Activated naive CD8-positive, alpha-beta T cell treated with anti-CD3 and anti-CD28 coated beads, Interleukin-2, amount 50 U/mL, for 24 hours (primary cell): ENCODE measurements around the gene RPL27.

Experiments used
- ATAC-seq: fragments of 150-1000 bp; cut with Tn5 transposase; one replicate; pipeline ENCODE4 v1.10.0; 2021
- DNase-seq: peaks from one replicate; pipeline ENCODE4 v3.0.0; 2021
- H3K27ac Mint-ChIP-seq: one replicate; pipeline ENCODE4 v1.8.0; 2021; ENCODE audit warnings: mild to moderate bottlenecking, mixed read lengths
- H3K27me3 Mint-ChIP-seq: one replicate; pipeline ENCODE4 v1.8.0; 2021; ENCODE audit warnings: mixed read lengths
- H3K36me3 Mint-ChIP-seq: one replicate; pipeline ENCODE4 v1.8.0; 2021; ENCODE audit warnings: low read depth, mixed read lengths
- H3K4me1 Mint-ChIP-seq: one replicate; pipeline ENCODE4 v1.8.0; 2021; ENCODE audit warnings: mixed read lengths
- H3K4me3 Mint-ChIP-seq: one replicate; pipeline ENCODE4 v1.8.0; 2021; ENCODE audit warnings: mild to moderate bottlenecking, moderate library complexity, mixed read lengths
- H3K9me3 Mint-ChIP-seq: one replicate; pipeline ENCODE4 v1.8.0; 2021; ENCODE audit warnings: mixed read lengths

Gene RPL27

GRCh38 chr17:43021741-43022512, 23.7 kb downstream of the RPL27 start, which contains the start of gene VAT1:
VAT1 (minus strand) TSS chr17:43022385; CDS start chr17:43022322, 63 bp downstream.
- ATAC-seq, result peak; percentile 63

GRCh38 chr17:43024407-43025289, 26.4 kb downstream of the RPL27 start, which contains the start of gene RND2:
RND2 (plus strand) TSS chr17:43025231; CDS start chr17:43025348, 117 bp downstream.
- peak; percentile 72 for ATAC-seq
- DNase-seq, result peak; percentile 80
- H3K4me1 Mint-ChIP-seq, result peaks cover 29% of the 10 kb centered on the region
- H3K27me3 Mint-ChIP-seq, result peaks cover 8% of the 10 kb centered on the region
- peak within 1 kb of the TSS; percentile 85 for H3K27ac Mint-ChIP-seq
- peak within 1 kb of the TSS; percentile 82 for H3K4me3 Mint-ChIP-seq
- H3K36me3 Mint-ChIP-seq, result no peaks in the 10 kb centered on the region
- no peaks in the 10 kb centered on the region for H3K9me3 Mint-ChIP-seq

More at GRCh38 chr17:43021741-43022512, 23.7 kb downstream of the RPL27 start, which contains the start of gene VAT1:
- Mint-ChIP-seq H3K4me1 (peaks cover 37% of the 10 kb centered on the region), H3K27ac (peak within 1 kb of the TSS; percentile 70), H3K4me3 (peak within 1 kb of the TSS; percentile 79), H3K36me3 (no peaks in the 10 kb centered on the region), H3K9me3 (no peaks in the 10 kb centered on the region), H3K27me3 (peaks cover 8% of the 10 kb centered on the region)
- DNase-seq, result peak; percentile 76

- H3K36me3 Mint-ChIP-seq, result no peaks in the 10 kb centered on the region
- ATAC-seq, result no peak
- no peaks in the 10 kb centered on the region for H3K9me3 Mint-ChIP-seq
- peak overlapping the region; percentile 46 for H3K4me3 Mint-ChIP-seq
- peaks cover 8% of the 10 kb centered on the region for H3K27me3 Mint-ChIP-seq
- H3K27ac Mint-ChIP-seq, result no peak overlapping the region
- no peak for DNase-seq
- peaks cover 25% of the 10 kb centered on the region for H3K4me1 Mint-ChIP-seq
Observed at GRCh38 chr17:43025290-43025657, 27.1 kb downstream of the RPL27 start.

GRCh38 chr17:43025766-43026537, 27.7 kb downstream of the RPL27 start:
- no peaks in the 10 kb centered on the region for H3K9me3 Mint-ChIP-seq
- peak overlapping the region; percentile 46 for H3K4me3 Mint-ChIP-seq
- no peak overlapping the region for H3K27ac Mint-ChIP-seq
- H3K4me1 Mint-ChIP-seq, result peaks cover 21% of the 10 kb centered on the region
- no peak for ATAC-seq
- peaks cover 8% of the 10 kb centered on the region for H3K27me3 Mint-ChIP-seq
- no peaks in the 10 kb centered on the region for H3K36me3 Mint-ChIP-seq
- DNase-seq, result no peak

GRCh38 chr17:43026595-43026994, 28.4 kb downstream of the RPL27 start:
- H3K4me3 Mint-ChIP-seq, result no peak overlapping the region
- peaks cover 8% of the 10 kb centered on the region for H3K27me3 Mint-ChIP-seq
- H3K27ac Mint-ChIP-seq, result no peak overlapping the region
- H3K4me1 Mint-ChIP-seq, result peaks cover 16% of the 10 kb centered on the region
- ATAC-seq (no peak), DNase-seq (no peak)
- no peaks in the 10 kb centered on the region for H3K9me3 Mint-ChIP-seq
- no peaks in the 10 kb centered on the region for H3K36me3 Mint-ChIP-seq

GRCh38 chr17:43027091-43028032, 29.1 kb downstream of the RPL27 start:
- DNase-seq (no peak), ATAC-seq (no peak)
- Mint-ChIP-seq H3K9me3 (no peaks in the 10 kb centered on the region), H3K4me3 (no peak overlapping the region), H3K36me3 (no peaks in the 10 kb centered on the region), H3K27ac (no peak overlapping the region), H3K4me1 (peaks cover 13% of the 10 kb centered on the region), H3K27me3 (peaks cover 8% of the 10 kb centered on the region)

GRCh38 chr17:43028221-43028861, 30.1 kb downstream of the RPL27 start:
- no peak for ATAC-seq
- Mint-ChIP-seq H3K4me1 (peaks cover 9% of the 10 kb centered on the region), H3K9me3 (no peaks in the 10 kb centered on the region), H3K27ac (no peak overlapping the region), H3K4me3 (no peak overlapping the region), H3K27me3 (peaks cover 8% of the 10 kb centered on the region), H3K36me3 (no peaks in the 10 kb centered on the region)
- no peak for DNase-seq

- DNase-seq (no peak), ATAC-seq (no peak)
- no peaks in the 10 kb centered on the region for H3K4me1 Mint-ChIP-seq
- peaks cover 2% of the 10 kb centered on the region for H3K27me3 Mint-ChIP-seq
- no peaks in the 10 kb centered on the region for H3K36me3 Mint-ChIP-seq
- no peak overlapping the region for H3K27ac Mint-ChIP-seq
- no peaks in the 10 kb centered on the region for H3K9me3 Mint-ChIP-seq
- H3K4me3 Mint-ChIP-seq, result no peak overlapping the region
Observed at GRCh38 chr17:43030137-43030767, 32.0 kb downstream of the RPL27 start.

GRCh38 chr17:43031666-43032065, 33.4 kb downstream of the RPL27 start:
- ATAC-seq (no peak), DNase-seq (no peak)
- H3K27ac Mint-ChIP-seq, result no peak overlapping the region
- H3K4me3 Mint-ChIP-seq, result no peak overlapping the region
- H3K4me1 Mint-ChIP-seq, result no peaks in the 10 kb centered on the region
- H3K36me3 Mint-ChIP-seq, result no peaks in the 10 kb centered on the region
- H3K9me3 Mint-ChIP-seq, result no peaks in the 10 kb centered on the region
- no peaks in the 10 kb centered on the region for H3K27me3 Mint-ChIP-seq

GRCh38 chr17:43033948-43034881, 36.0 kb downstream of the RPL27 start:
- H3K27ac Mint-ChIP-seq, result no peak overlapping the region

GRCh38 chr17:43034894-43035293, 36.7 kb downstream of the RPL27 start:
- no peak overlapping the region for H3K4me3 Mint-ChIP-seq
- no peak for DNase-seq
- H3K9me3 Mint-ChIP-seq, result no peaks in the 10 kb centered on the region
- no peak for ATAC-seq
- no peaks in the 10 kb centered on the region for H3K27me3 Mint-ChIP-seq
- no peaks in the 10 kb centered on the region for H3K36me3 Mint-ChIP-seq
- no peak overlapping the region for H3K27ac Mint-ChIP-seq
- H3K4me1 Mint-ChIP-seq, result no peaks in the 10 kb centered on the region

More at GRCh38 chr17:43033948-43034881, 36.0 kb downstream of the RPL27 start:
- H3K36me3 Mint-ChIP-seq, result no peaks in the 10 kb centered on the region
- H3K9me3 Mint-ChIP-seq, result no peaks in the 10 kb centered on the region
- no peak overlapping the region for H3K4me3 Mint-ChIP-seq
- H3K4me1 Mint-ChIP-seq, result no peaks in the 10 kb centered on the region
- DNase-seq (no peak), ATAC-seq (no peak)
- no peaks in the 10 kb centered on the region for H3K27me3 Mint-ChIP-seq

GRCh38 chr17:43039646-43040045, 41.4 kb downstream of the RPL27 start:
- peaks cover 11% of the 10 kb centered on the region for H3K36me3 Mint-ChIP-seq
- no peak overlapping the region for H3K4me3 Mint-ChIP-seq
- H3K27me3 Mint-ChIP-seq, result no peaks in the 10 kb centered on the region
- DNase-seq (no peak), ATAC-seq (no peak)
- H3K4me1 Mint-ChIP-seq, result no peaks in the 10 kb centered on the region
- H3K9me3 Mint-ChIP-seq, result no peaks in the 10 kb centered on the region
- no peak overlapping the region for H3K27ac Mint-ChIP-seq
